ENCODE data around the gene APAF1. TPM values are rescaled to one million over a fixed set of nuclear protein-coding genes. Genes with fewer than 3 reads are reported as not detected.

Gene APAF1
- total and polyA plus RNA-seq, 2 donors from 2014 or later, result 4.6 to 16.1 TPM

- DNase-seq (no peak), FAIRE-seq (no peak)
- peaks cover 0 to 20% (median 14%) of the 10 kb centered on the region in 3 donors for H3K36me3 ChIP-seq (ENCODE audit: control insufficient read depth in 2 of 3, insufficient read depth in 3 of 3, low read length in 3 of 3)
- intact Hi-C loops (cut with DNase I), result no loop called here
- no peak overlapping the region for H3K9ac ChIP-seq (ENCODE audit: low read length in 3 of 3)
- H3K4me1 ChIP-seq (ENCODE audit: control insufficient read depth in 2 of 3, insufficient read depth in 2 of 3, low read depth in 1 of 3, low read length in 3 of 3), result no peaks in the 10 kb centered on the region
- TF ChIP-seq CTCF (IDR thresholded peaks at IDR 0.05; ENCODE audit: borderline replicate concordance, extremely low read depth, insufficient read depth), result no peak
- no peak overlapping the region for H3K27ac ChIP-seq (ENCODE audit: low read depth in 2 of 2, low read length in 2 of 2)
- no peaks in the 10 kb centered on the region for H3K27me3 ChIP-seq (ENCODE audit: control insufficient read depth, insufficient read depth, low read length)
- H3K9me3 ChIP-seq (ENCODE audit: control insufficient read depth in 2 of 3, insufficient read depth in 1 of 3, low read length in 3 of 3), result no peaks in the 10 kb centered on the region
- H3K4me3 ChIP-seq (ENCODE audit: low read length in 3 of 3), result no peak overlapping the region
Observed at GRCh38 chr12:98606359-98606988, 38.6 kb upstream of the APAF1 start.

- no peaks in the 10 kb centered on the region for H3K36me3 ChIP-seq (ENCODE audit: control insufficient read depth in 2 of 3, insufficient read depth in 3 of 3, low read length in 3 of 3)
- no peaks in the 10 kb centered on the region for H3K9me3 ChIP-seq (ENCODE audit: control insufficient read depth in 2 of 3, insufficient read depth in 1 of 3, low read length in 3 of 3)
- no peak overlapping the region for H3K27ac ChIP-seq (ENCODE audit: low read depth in 2 of 2, low read length in 2 of 2)
- no peak for DNase-seq
- no peak for FAIRE-seq
- H3K27me3 ChIP-seq (ENCODE audit: control insufficient read depth, insufficient read depth, low read length), result no peaks in the 10 kb centered on the region
- H3K4me3 ChIP-seq (ENCODE audit: low read length in 3 of 3), result no peak overlapping the region
- intact Hi-C loops (cut with DNase I), result no loop called here
- no peaks in the 10 kb centered on the region for H3K4me1 ChIP-seq (ENCODE audit: control insufficient read depth in 2 of 3, insufficient read depth in 2 of 3, low read depth in 1 of 3, low read length in 3 of 3)
- no peak for TF ChIP-seq CTCF (IDR thresholded peaks at IDR 0.05; ENCODE audit: borderline replicate concordance, extremely low read depth, insufficient read depth)
- no peak overlapping the region for H3K9ac ChIP-seq (ENCODE audit: low read length in 3 of 3)
Observed at GRCh38 chr12:98610596-98610995, 34.5 kb upstream of the APAF1 start.

- TF ChIP-seq CTCF (IDR thresholded peaks at IDR 0.05; ENCODE audit: borderline replicate concordance, extremely low read depth, insufficient read depth), result no peak
- H3K9me3 ChIP-seq (ENCODE audit: control insufficient read depth in 2 of 3, insufficient read depth in 1 of 3, low read length in 3 of 3), result no peaks in the 10 kb centered on the region
- no peaks in the 10 kb centered on the region for H3K27me3 ChIP-seq (ENCODE audit: control insufficient read depth, insufficient read depth, low read length)
- DNase-seq (no peak), FAIRE-seq (no peak)
- intact Hi-C loops (cut with DNase I), result no loop called here
- no peak overlapping the region for H3K27ac ChIP-seq (ENCODE audit: low read depth in 2 of 2, low read length in 2 of 2)
- H3K4me1 ChIP-seq (ENCODE audit: control insufficient read depth in 2 of 3, insufficient read depth in 2 of 3, low read depth in 1 of 3, low read length in 3 of 3), result no peaks in the 10 kb centered on the region
- no peak overlapping the region for H3K4me3 ChIP-seq (ENCODE audit: low read length in 3 of 3)
- no peak overlapping the region for H3K9ac ChIP-seq (ENCODE audit: low read length in 3 of 3)
- no peaks in the 10 kb centered on the region for H3K36me3 ChIP-seq (ENCODE audit: control insufficient read depth in 2 of 3, insufficient read depth in 3 of 3, low read length in 3 of 3)
Observed at GRCh38 chr12:98612696-98613334, 32.3 kb upstream of the APAF1 start.

Data from kidney (tissue), 14 donors.